Esophagus squamous epithelium (tissue), 5 donors: ENCODE measurements around the gene BAZ2B. TPM values are rescaled to one million over a fixed set of nuclear protein-coding genes. Genes with fewer than 3 reads are reported as not detected.

ENCODE experiments used
- DNase-seq: peaks from one replicate; lab custom pipeline; 2025; lab: John Stamatoyannopoulos, UW
- H3K27ac ChIP-seq, 4 donors: fragments of 200-600 bp; sonication (generic); one replicate each; pipeline ENCODE4 v1.5.1; 2016 to 2019; ENCODE audit warnings: mild to moderate bottlenecking in 1 of 4
- H3K27me3 ChIP-seq, 4 donors: fragments of 200-600 bp; sonication (generic); 1 replicate in 3 of 4; 2 replicates in 1 of 4; pipeline versions ENCODE4 v1.5.1 to v1.6.0; 2017 to 2021; ENCODE audit warnings: antibody characterized with exemption in 1 of 4
- H3K36me3 ChIP-seq, 3 donors: fragments of 200-600 bp; sonication (generic); one replicate each; pipeline ENCODE4 v1.5.1; 2016 to 2019
- H3K4me1 ChIP-seq, 3 donors: fragments of 200-600 bp; sonication (generic); one replicate each; pipeline ENCODE4 v1.5.1; 2017 to 2019
- H3K4me3 ChIP-seq, 4 donors: fragments of 200-600 bp; sonication (generic); 1 replicate in 3 of 4; 2 replicates in 1 of 4; pipeline ENCODE4 v1.5.1; 2016 to 2019; ENCODE audit warnings: mild to moderate bottlenecking in 2 of 4, moderate library complexity in 1 of 4
- H3K9me3 ChIP-seq, 3 donors: fragments of 200-600 bp; sonication (generic); one replicate each; pipeline ENCODE4 v1.5.1; 2016 to 2019
- CTCF ChIP-seq, 6 experiments: fragments of 450-650 bp in 4 of 6; fragments of 200-600 bp in 2 of 6; sonication (generic) in 2 of 6; IDR thresholded peaks; one replicate each; pipeline ENCODE4 v1.5.1; 2016 to 2019; ENCODE audit warnings: antibody characterized with exemption in 6 of 6, mild to moderate bottlenecking in 4 of 6, moderate library complexity in 4 of 6
- POLR2A ChIP-seq, 4 donors: fragments of 450-650 bp; IDR thresholded peaks; one replicate each; pipeline ENCODE4 v1.6.1; 2017; ENCODE audit warnings: antibody characterized with exemption in 4 of 4, mild to moderate bottlenecking in 4 of 4, moderate library complexity in 3 of 4
- WGBS, 2 donors: methylation state at CpG; one replicate each; pipeline ENCODE4 v1.1.5; 2018; 5-methylcytosine and 5-hydroxymethylcytosine counted together
- intact Hi-C: fragments of 100-400 bp; cut with DNase I; formaldehyde crosslinking; loops from one replicate; pipeline ENCODE4 v1.15.0; 2022
- total RNA-seq, 4 donors: library from RNA; depleted of rRNA; stranded (reverse); fragments of >200 nt; gene quantifications; one replicate each; pipeline ENCODE4 v1.1.0, GENCODE V29; 2016
- donor health status: DM: yes; HTN: yes; CAD: no.

Gene BAZ2B
- total RNA-seq, 4 donors from 2014 or later: 41.6 to 94.6 (median 54.1) TPM

GRCh38 chr2:159515441-159515840 is 100.9 kb downstream of the BAZ2B start:
- Histone ChIP-seq H3K27me3 (no peaks in the 10 kb centered on the region), H3K4me1 (peaks cover 0 to 56% (median 10%) of the 10 kb centered on the region in 3 donors), H3K36me3 (no peaks in the 10 kb centered on the region), H3K9me3 (no peaks in the 10 kb centered on the region), H3K27ac (peak overlapping the region in 3 of 4 donors; percentile 75 to 89 (median 86)), H3K4me3 (peak overlapping the region; percentile 29 to 65 (median 52))
- intact Hi-C loops: no loop called here
- 53 to 54% methylated on average over 1 of the region's 1 CpG for WGBS, 2 donors
- no peak for TF ChIP-seq POLR2A (IDR thresholded peaks at IDR 0.05)
- TF ChIP-seq CTCF (IDR thresholded peaks at IDR 0.05): no peak
- no peak for DNase-seq

DNA sequence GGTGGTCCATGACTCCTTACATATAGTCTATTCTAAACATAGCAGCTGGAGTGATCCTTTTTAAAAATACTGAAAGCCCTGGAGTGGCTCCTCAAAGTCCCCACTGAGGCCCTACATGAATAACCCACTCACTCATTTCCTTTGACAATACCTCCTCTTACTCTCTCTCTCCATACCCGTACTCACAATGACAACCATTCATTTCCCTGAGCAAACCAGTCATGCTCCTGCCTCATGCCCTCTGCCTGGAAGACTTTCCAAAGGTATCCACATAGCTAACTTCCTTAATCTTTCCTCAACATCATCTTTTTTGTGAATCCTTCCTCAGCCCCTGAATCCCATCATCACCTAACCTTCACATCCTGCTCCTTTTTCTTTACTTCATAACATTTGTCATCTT is 102.6 kb downstream of the BAZ2B start:
- Histone ChIP-seq H3K4me1 (peaks cover 3 to 56% (median 10%) of the 10 kb centered on the region in 3 donors), H3K9me3 (no peaks in the 10 kb centered on the region), H3K36me3 (no peaks in the 10 kb centered on the region), H3K27me3 (no peaks in the 10 kb centered on the region), H3K27ac (no peak overlapping the region), H3K4me3 (no peak overlapping the region)
- intact Hi-C loops: no loop called here
- DNase-seq: no peak
- no peak for TF ChIP-seq CTCF (IDR thresholded peaks at IDR 0.05)
- no peak for TF ChIP-seq POLR2A (IDR thresholded peaks at IDR 0.05)
- 77 to 88% methylated on average over 1 of the region's 1 CpG for WGBS, 2 donors

- Histone ChIP-seq H3K27me3 (no peaks in the 10 kb centered on the region), H3K4me1 (peaks cover 0 to 32% (median 10%) of the 10 kb centered on the region in 3 donors), H3K27ac (no peak overlapping the region), H3K36me3 (no peaks in the 10 kb centered on the region), H3K9me3 (no peaks in the 10 kb centered on the region), H3K4me3 (no peak overlapping the region)
- TF ChIP-seq POLR2A (IDR thresholded peaks at IDR 0.05) (no peak), CTCF (IDR thresholded peaks at IDR 0.05) (no peak)
- WGBS, 2 donors: 82 to 95% methylated on average over 2 of the region's 2 CpGs
- intact Hi-C loops: no loop called here
- no peak for DNase-seq
Measured at GRCh38 chr2:159508140-159508539, 108.2 kb downstream of the BAZ2B start.

- Histone ChIP-seq H3K9me3 (no peaks in the 10 kb centered on the region), H3K36me3 (peaks cover 0 to 1% (median 0%) of the 10 kb centered on the region in 3 donors), H3K4me3 (no peak overlapping the region), H3K27ac (peak overlapping the region in 3 of 4 donors; percentile 25 to 72 (median 63)), H3K27me3 (no peaks in the 10 kb centered on the region), H3K4me1 (peaks cover 0 to 24% (median 10%) of the 10 kb centered on the region in 3 donors)
- TF ChIP-seq POLR2A (IDR thresholded peaks at IDR 0.05): no peak
- TF ChIP-seq CTCF (IDR thresholded peaks at IDR 0.05): no peak
- no peak for DNase-seq
- 56 to 59% methylated on average over 2 of the region's 2 CpGs for WGBS, 2 donors
- intact Hi-C loops: no loop called here
Measured at GRCh38 chr2:159506764-159507440, 109.4 kb downstream of the BAZ2B start.

DNA sequence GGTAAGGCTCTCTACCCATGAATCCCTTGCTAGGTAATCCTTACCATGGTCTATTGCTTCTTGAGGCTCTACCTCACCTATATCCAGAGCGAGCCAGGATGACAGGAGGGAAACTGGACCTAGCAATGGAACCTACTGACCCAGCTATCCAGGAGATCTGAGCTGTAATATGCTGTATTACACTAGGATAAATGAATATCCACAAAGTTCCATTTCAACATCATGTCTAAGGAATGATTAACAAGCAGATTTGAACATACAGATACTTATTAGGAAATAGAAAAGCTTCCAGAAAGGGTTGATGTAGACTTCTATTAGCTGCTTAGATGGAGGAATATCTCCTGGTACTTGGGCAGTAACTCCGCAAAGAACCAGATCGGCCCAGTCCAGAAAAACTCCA is 110.1 kb downstream of the BAZ2B start:
- Histone ChIP-seq H3K36me3 (peaks cover 0 to 5% (median 0%) of the 10 kb centered on the region in 3 donors), H3K27me3 (no peaks in the 10 kb centered on the region), H3K27ac (peak overlapping the region in 3 of 4 donors; percentile 25 to 72 (median 63)), H3K9me3 (no peaks in the 10 kb centered on the region), H3K4me1 (peaks cover 0 to 24% (median 10%) of the 10 kb centered on the region in 3 donors), H3K4me3 (no peak overlapping the region)
- 84 to 86% methylated on average over 3 of the region's 3 CpGs for WGBS, 2 donors
- no peak for DNase-seq
- intact Hi-C loops: no loop called here
- TF ChIP-seq POLR2A (IDR thresholded peaks at IDR 0.05) (no peak), CTCF (IDR thresholded peaks at IDR 0.05) (no peak)
